GM19438 (cell line): Measurements from ENCODE around the gene ZNF804B.

Experiments used
- ATAC-seq: cut with Tn5 transposase; IDR thresholded peaks from one replicate; pipeline ENCODE4 v1.9.1; 2021; ENCODE audit warnings: low read depth; ENCODE audit not compliant: unreplicated experiment

ZNF804B gene

DNA sequence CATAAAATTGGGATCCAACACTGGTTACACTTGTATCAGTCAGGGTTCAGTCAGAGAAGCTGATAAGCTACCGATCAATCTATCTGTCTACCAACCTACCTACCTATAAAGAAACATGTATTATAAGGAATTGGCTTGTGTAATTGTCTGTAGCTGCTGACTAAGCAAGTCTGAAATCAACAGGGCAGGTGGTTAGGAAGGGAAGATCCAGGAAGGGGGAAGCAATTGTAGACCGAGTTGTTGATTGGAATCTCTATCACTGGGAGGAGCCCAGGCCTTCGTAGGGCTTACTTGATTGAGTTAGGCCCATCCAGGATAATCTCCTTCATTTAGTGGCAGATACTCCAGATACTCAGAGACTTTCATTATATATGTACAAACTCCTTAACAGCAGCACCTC, 307.5 kb downstream of the ZNF804B start:
- ATAC-seq: no peak

DNA sequence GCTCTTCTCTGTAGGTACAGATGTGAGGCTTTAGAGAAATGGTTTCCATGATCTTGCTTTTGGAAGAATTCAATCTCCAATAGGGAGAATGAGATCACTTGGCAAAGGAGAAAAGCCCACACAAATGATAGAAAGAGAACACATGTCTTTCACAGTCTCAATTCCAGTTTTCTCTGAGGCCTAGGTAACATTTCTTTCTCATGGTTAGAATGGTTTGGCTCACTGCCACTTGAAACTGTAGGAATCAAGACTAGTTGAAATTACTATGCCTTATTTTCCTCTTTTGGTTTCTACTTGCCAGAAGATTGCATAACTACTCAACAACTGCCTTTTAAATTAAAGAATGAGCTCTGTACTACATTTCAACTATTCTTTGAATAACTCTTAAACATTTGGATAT, 312.6 kb downstream of the ZNF804B start:
- no peak for ATAC-seq

DNA sequence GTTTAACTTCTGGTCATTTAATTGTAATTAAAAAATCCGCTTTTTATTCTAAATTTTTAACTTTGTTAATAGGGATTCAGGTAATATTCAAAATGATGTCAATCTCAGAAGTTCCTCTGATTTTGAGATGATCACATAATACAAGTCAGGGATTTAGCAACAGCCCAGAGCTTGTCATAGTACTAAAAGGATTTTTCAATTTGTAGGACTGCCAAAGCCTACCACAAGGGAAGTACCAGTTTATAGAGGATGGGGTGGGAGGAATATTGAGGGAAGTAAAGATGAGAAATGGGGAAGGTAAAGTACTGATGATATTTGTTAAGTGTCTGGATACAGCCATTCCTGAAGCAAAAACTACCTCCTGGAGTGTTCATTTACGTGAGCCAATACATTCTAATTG, 314.3 kb downstream of the ZNF804B start:
- no peak for ATAC-seq

- ATAC-seq: no peak
These were observed 318.5 kb downstream of the ZNF804B start for GRCh38 chr7:89077992-89078391.

- ATAC-seq: no peak
These were observed 326.1 kb downstream of the ZNF804B start for GRCh38 chr7:89085580-89085979.

DNA sequence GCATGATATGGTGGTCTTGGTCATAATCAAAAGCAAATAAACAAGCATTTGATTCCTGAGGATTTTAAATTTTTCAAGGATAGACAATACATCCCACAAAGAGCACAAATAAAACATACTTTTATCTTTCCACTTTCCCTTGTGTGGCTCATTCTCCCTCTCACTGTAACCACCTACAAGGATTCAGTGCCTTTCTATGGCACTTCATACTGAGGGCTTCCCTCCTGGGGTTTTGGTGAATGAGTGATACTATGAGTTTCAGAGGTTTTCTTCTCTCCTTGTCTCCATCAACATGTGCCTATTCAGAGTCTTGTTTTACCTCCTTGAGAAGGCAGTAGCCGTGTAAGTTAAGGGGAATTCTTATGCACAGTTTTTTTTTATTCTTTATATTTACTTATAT, 332.1 kb downstream of the ZNF804B start:
- no peak for ATAC-seq

DNA sequence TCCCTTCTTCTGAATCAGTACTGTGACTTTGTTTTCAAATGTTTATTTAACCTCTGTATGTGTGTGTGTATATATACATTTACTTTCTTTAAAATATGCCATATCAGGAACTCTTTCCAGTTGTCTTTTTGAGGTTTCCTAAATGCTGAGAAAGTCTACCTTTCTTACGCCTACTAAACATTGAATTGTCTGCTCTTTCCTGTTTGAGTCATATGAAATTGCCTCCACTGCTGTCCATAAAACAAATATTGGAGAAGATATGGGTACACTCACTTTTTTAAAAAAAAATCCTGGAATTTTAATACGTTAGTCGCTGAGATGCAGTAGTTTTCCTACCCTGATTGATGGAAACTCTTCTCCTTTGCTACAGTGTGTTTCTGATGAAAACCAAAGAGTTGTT, 334.8 kb downstream of the ZNF804B start:
- ATAC-seq: no peak

DNA sequence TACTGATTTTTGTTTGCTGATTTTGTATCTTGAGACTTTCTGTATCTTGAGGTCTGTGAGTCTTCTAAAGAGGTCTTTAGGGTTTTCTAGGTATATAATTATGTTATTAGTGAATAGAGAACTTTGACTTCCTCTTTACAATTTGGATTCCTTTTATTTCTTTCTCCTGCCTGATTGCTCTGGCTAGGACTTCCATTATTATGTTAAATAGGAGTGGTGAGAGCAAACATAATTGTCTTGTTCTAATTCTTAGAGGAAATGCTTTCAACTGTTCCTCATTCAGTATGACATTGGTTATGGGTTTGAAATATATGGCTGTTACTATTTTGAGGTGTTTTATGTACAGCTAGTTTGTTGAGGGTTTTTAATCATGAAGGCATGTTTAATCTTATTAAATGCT, 344.1 kb downstream of the ZNF804B start:
- no peak for ATAC-seq

DNA sequence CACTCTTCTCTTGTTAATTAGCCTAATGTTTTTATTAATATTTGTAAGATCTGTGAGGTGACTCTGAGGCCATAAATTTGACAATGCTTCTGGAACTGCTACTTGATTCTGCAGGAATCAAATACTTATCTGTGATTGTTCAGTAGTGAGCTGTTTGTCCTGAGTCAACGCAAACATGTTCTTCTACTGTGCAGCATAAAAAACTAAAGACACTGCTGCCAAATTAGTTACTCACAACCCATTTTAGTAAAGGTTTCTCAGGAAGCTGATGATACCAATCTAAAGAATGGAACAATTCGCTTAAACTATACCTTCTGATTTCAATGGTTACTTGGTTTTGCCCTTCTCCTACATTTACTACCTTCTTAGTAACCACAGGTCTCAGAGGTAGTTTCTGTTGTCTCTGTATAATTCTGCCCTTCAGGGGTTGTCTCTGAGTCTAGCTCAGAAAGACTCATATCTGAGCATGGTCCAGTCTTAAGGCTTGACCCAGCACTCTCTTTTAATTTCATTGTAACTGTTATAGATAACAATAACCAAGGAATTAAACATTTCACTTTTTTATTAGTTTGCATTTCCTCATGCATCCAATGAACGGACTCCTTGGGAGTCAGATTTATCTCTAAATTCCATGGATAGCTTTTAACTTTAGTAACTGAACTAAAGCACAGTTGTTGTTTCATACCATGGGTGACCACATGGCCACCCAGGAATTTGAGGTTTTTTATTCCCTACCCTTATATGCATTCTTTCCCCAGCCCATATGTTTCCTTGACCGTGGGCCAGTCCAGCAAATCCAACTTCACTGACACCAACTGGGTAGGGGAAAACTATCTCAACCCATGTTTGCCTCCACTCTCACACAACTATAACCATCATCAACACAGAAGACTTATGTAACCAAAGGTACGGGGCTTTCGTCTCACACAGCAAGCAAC, 345.5 kb downstream of the ZNF804B start:
- no peak for ATAC-seq

DNA sequence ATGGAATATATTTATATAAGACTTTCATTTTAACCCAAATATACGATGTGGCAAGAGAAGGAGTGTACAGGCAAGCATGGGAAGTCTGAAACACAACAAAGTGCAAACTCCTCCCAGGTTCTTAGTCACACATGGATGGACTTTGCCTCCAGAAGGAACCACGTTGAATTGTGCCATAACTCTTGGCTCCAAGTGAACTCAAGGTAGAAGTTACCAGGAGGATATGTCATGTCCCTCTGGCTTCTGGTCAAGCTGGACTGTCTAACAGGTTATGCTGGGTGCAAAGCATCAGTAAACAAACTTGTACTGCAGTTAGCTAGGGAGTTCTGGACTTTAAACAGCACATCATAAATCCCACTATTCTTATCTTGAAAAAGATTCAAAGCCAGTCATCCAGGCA, 364.4 kb downstream of the ZNF804B start:
- ATAC-seq: no peak

- no peak for ATAC-seq
These were observed 370.3 kb downstream of the ZNF804B start for GRCh38 chr7:89129600-89130375.

DNA sequence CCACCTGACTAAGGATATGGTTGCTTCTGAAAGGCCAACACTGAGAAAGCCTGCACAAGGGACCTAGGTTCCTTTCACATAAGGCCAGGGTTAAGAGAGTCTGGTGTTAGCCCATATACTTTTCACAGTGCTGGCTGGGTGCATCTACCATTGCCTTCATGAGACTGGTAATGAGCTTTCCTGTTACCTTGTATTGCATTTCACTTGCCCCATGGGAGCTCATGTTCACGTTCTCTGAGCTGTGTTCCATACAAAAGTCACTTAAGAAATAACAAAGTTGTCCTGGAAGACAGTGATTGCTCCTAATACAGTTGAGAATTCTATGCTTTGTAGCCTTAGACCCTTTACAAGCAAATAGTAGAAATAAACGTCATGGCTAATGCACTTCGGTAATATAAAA, 373.9 kb downstream of the ZNF804B start:
- ATAC-seq: no peak

GRCh38 chr7:89133819-89134218, 374.3 kb downstream of the ZNF804B start:
- no peak for ATAC-seq

GRCh38 chr7:89145801-89146200, 386.3 kb downstream of the ZNF804B start:
- no peak for ATAC-seq

DNA sequence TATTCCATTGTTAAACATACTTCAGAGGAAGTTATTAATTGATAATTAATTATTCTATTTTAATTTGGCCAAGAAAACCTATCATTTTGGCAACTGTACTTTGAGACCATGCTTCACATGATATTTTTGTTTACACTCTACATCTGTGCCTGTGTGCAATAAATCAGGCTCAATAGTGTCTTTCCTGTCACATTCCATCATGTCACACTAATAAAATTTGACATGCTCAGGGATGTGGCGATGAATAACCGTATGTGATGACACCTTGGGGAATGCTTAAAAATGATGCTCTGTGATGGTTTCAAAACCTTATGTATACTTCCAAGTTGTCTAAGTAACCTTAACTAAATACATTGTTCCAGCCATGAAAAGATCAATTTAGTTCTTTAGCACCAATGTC, 400.6 kb downstream of the ZNF804B start:
- no peak for ATAC-seq

DNA sequence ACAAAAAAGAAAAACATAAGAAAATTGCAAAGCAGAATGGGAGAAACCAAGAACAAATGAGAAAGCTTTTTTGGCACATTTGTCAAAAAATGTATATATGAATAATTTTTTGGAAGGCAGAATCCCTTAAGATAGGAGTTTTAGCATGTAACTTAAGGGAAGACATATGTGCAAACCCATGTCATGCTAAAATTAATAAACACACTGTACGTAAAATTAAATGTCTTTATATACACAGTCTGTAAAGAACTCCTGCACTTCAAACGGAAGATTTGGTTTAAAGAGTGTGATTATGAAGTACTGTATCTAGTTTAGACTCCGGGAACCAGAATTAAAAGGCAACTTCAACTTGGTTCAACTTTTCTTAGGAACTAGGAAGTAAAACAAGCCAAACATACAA, 405.9 kb downstream of the ZNF804B start:
- ATAC-seq: no peak

DNA sequence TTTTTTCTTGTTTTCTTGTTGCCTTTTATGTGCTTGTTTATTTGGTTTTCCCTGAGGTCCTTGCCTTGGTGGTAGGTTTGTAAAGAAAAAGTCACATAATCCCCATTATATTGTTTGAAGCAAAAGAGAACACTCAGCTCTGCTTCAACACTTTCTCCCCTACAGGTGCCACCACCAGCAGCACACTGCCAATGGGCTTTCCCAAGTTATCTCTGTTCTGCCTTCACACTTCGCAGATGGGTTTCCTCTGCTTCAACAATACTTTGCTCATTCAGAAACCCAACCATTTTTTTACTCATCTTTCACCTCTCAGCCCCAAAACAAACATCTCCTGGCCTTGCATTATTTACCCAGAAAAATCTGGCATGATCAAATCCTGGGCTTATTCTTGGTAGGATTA, 411.1 kb downstream of the ZNF804B start:
- ATAC-seq: no peak

GRCh38 chr7:89182116-89182515, 422.6 kb downstream of the ZNF804B start:
- ATAC-seq: no peak

- no peak for ATAC-seq
These were observed 424.2 kb downstream of the ZNF804B start for GRCh38 chr7:89183712-89184111.

DNA sequence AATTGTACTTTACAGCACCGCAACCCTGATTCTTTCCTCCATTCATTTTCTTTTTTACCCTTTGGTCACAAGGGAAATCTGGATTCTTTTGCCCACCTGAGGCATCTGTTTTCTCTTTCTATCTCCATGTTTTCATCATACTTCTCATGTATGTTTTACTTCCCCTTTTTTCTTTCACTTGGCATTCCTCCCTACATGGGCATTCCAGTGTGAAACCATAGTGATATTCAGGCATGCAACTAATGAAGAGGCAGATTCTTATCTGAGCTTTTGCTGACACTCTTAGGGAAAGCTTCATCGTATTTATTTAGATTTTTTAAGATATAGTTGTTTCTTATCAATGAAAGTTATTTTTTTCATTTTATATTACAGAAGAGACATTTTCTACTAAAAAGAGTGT, 441.3 kb downstream of the ZNF804B start:
- ATAC-seq: no peak

GRCh38 chr7:89223900-89224395, 464.4 kb downstream of the ZNF804B start:
- no peak for ATAC-seq
